Tibial nerve (tissue), 4 donors: ENCODE results near the gene CGB2.

Source experiments
- EP300 ChIP-seq, 2 donors: sonication (generic); formaldehyde crosslinking; IDR thresholded peaks; one replicate each; pipeline ENCODE4 v1.6.1; 2017; ENCODE audit warnings: antibody characterized with exemption in 2 of 2, mild to moderate bottlenecking in 1 of 2
- POLR2A ChIP-seq, 2 donors: fragments of 450-650 bp; IDR thresholded peaks; one replicate each; pipeline ENCODE4 v1.6.1; 2017; ENCODE audit warnings: antibody characterized with exemption in 2 of 2, mild to moderate bottlenecking in 2 of 2, moderate library complexity in 2 of 2
- TF ChIP-seq, protein P1 (sequence below), 5 experiments: fragments of 200-600 bp in 3 of 5; fragments of 450-650 bp in 2 of 5; sonication (generic) in 3 of 5; IDR thresholded peaks; one replicate each; pipeline ENCODE4 v1.5.1; 2016 to 2019; ENCODE audit warnings: antibody characterized with exemption in 5 of 5, mild to moderate bottlenecking in 3 of 5, moderate library complexity in 2 of 5

DNA sequence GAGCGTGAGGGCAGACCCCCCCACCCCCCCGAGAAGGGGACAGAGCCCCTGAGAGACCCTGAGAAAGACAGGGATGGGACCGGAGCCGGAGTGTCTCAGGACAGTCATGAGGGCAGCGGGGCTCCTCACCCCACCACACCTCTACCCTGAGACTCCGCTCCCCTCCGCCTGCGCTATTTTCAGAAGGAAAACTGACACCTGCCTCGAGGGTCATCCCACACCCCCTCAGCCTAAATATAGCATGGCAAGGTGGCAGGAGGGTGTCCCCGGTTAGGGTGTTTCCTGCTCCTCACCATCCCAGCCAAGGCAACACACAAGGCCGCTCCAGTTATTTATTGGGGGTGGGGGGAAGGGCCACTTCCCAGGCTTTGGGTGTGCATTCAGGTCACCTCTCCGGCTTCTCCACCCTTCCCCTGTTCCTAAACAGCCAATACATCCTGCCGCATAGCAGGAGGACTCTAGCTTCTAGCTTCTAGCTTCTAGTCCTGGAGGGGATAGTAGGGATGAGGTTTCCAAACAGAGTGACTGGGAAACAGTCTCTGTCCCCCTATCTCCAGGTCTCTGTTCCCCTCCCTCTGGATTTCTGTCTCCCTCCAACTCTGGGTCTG, 34.3 kb downstream of the CGB2 start:
- TF ChIP-seq, protein P1, sequence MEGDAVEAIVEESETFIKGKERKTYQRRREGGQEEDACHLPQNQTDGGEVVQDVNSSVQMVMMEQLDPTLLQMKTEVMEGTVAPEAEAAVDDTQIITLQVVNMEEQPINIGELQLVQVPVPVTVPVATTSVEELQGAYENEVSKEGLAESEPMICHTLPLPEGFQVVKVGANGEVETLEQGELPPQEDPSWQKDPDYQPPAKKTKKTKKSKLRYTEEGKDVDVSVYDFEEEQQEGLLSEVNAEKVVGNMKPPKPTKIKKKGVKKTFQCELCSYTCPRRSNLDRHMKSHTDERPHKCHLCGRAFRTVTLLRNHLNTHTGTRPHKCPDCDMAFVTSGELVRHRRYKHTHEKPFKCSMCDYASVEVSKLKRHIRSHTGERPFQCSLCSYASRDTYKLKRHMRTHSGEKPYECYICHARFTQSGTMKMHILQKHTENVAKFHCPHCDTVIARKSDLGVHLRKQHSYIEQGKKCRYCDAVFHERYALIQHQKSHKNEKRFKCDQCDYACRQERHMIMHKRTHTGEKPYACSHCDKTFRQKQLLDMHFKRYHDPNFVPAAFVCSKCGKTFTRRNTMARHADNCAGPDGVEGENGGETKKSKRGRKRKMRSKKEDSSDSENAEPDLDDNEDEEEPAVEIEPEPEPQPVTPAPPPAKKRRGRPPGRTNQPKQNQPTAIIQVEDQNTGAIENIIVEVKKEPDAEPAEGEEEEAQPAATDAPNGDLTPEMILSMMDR (IDR thresholded peaks at IDR 0.05): no peak
- TF ChIP-seq EP300 (IDR thresholded peaks at IDR 0.05) (no peak), POLR2A (IDR thresholded peaks at IDR 0.05) (no peak)
